T-helper 1 cell treated with Interleukin-12 subunit alpha and Interleukin-12 subunit beta and Interleukin-4 antibody, amounts not matched to agents 30 μg/mL and 1 μg/mL, for 36 hours (primary cell): ENCODE results near the gene E2F1.

ENCODE experiments used
- H3K27ac Mint-ChIP-seq: one replicate; pipeline ENCODE4 v1.8.0; 2021; ENCODE audit warnings: mild to moderate bottlenecking, mixed read lengths
- H3K27me3 Mint-ChIP-seq: one replicate; pipeline ENCODE4 v1.8.0; 2021; ENCODE audit warnings: low read depth, mixed read lengths
- H3K36me3 Mint-ChIP-seq: one replicate; pipeline ENCODE4 v1.8.0; 2021; ENCODE audit warnings: low read depth, mixed read lengths
- H3K4me1 Mint-ChIP-seq: one replicate; pipeline ENCODE4 v1.8.0; 2021; ENCODE audit warnings: low read depth, mixed read lengths
- H3K4me3 Mint-ChIP-seq: one replicate; pipeline ENCODE4 v1.8.0; 2021; ENCODE audit warnings: mild to moderate bottlenecking, moderate library complexity, mixed read lengths
- H3K9me3 Mint-ChIP-seq: one replicate; pipeline ENCODE4 v1.8.0; 2021; ENCODE audit warnings: mixed read lengths

The E2F1 gene

DNA sequence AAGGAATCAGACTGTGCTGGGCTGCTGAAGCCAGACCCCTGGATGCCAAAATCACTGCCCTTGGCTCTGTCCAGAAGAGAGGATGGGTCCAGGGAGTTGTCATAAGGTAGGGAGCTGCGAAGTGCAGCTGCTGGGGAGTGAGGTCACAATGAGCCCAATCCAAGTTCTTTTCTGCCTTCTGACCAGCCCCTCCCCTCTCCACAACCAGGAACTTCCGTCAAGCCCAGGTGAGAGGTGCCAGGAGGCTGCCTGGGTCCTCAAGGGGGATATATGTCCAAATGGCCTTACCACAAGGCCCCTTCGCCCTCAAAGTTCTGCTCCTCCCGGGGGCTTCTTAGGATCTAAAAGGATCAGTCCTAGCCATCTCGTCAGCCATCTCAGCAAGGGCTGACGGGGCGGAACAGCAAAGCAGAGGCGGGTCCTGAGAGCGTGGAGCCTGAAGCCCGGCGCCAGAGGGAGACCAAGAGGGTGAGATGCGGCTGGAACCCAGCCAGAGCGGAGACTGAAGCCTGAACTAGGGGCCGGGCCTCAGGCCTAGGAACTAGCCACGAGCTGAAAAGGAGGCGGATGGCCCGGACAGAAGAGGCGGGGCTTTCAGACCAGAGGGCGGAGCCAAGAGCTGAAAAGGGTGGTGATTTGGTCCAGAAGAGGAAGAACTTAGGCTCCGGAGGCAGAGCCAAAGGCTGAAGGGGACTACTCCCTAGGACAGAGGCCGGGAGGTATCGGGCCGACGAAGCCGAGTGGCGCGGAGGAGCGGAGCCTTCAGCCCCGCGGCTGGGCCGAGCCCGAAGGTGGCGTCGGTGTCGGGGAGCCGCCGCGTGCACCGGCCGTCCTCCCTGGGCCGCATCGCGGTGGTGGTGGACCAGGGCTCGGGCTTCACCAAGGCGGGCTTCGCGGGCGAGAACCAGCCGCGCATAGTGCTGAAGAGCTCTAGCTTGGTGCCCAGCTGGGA lies 19.6 kb downstream of the E2F1 start, which contains the start of gene ACTL10:
TSS of gene ACTL10 (plus strand) at position 651 of the 952 bp plus-strand sequence. CDS start 555 bp downstream, outside the sequence.
- H3K4me1 Mint-ChIP-seq, result peaks cover 45% of the 10 kb centered on the region
- H3K27ac Mint-ChIP-seq, result peak within 1 kb of the TSS; percentile 92
- no peaks in the 10 kb centered on the region for H3K9me3 Mint-ChIP-seq
- peaks cover 17% of the 10 kb centered on the region for H3K36me3 Mint-ChIP-seq
- no peaks in the 10 kb centered on the region for H3K27me3 Mint-ChIP-seq
- peak within 1 kb of the TSS; percentile 92 for H3K4me3 Mint-ChIP-seq

DNA sequence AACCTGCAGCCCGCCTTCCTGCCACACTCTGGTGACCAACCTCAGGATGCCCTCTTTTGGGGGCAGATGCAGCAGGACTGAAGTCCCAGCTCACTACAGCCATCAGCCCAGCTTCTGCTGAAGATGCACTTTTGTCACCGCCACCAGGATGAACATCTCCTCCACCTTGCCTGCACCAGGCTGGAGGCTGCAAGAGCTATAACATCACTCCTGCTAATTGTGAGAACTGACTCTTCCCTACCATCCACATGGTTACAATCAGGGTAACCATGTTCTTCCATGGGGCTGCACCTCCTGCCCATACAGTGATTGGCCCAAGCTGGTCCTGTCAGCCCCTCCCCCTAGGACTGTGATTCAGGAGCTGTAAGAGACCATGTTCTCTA lies 21.4 kb downstream of the E2F1 start:
- no peaks in the 10 kb centered on the region for H3K9me3 Mint-ChIP-seq
- H3K27ac Mint-ChIP-seq, result peak overlapping the region; percentile 91
- H3K27me3 Mint-ChIP-seq, result no peaks in the 10 kb centered on the region
- H3K4me1 Mint-ChIP-seq, result peaks cover 40% of the 10 kb centered on the region
- peak overlapping the region; percentile 89 for H3K4me3 Mint-ChIP-seq
- H3K36me3 Mint-ChIP-seq, result peaks cover 10% of the 10 kb centered on the region

- Mint-ChIP-seq H3K4me1 (peaks cover 39% of the 10 kb centered on the region), H3K27me3 (no peaks in the 10 kb centered on the region), H3K27ac (peak overlapping the region; percentile 91), H3K36me3 (peaks cover 9% of the 10 kb centered on the region), H3K9me3 (no peaks in the 10 kb centered on the region), H3K4me3 (peak overlapping the region; percentile 89)
These were observed 22.0 kb downstream of the E2F1 start for GRCh38 chr20:33664085-33664761.

GRCh38 chr20:33663161-33664084 lies 22.8 kb downstream of the E2F1 start:
- H3K9me3 Mint-ChIP-seq, result no peaks in the 10 kb centered on the region
- peaks cover 37% of the 10 kb centered on the region for H3K4me1 Mint-ChIP-seq
- H3K27me3 Mint-ChIP-seq, result no peaks in the 10 kb centered on the region
- peak overlapping the region; percentile 91 for H3K27ac Mint-ChIP-seq
- H3K4me3 Mint-ChIP-seq, result peak overlapping the region; percentile 89
- H3K36me3 Mint-ChIP-seq, result peaks cover 11% of the 10 kb centered on the region

GRCh38 chr20:33662172-33662571 lies 24.0 kb downstream of the E2F1 start, which contains the start of gene C20orf144:
Gene C20orf144, plus strand, starts transcription at chr20:33662327. Its CDS starts 19 bp downstream, at chr20:33662346.
- peaks cover 31% of the 10 kb centered on the region for H3K4me1 Mint-ChIP-seq
- no peaks in the 10 kb centered on the region for H3K27me3 Mint-ChIP-seq
- no peaks in the 10 kb centered on the region for H3K9me3 Mint-ChIP-seq
- peak within 1 kb of the TSS; percentile 89 for H3K27ac Mint-ChIP-seq
- peaks cover 14% of the 10 kb centered on the region for H3K36me3 Mint-ChIP-seq
- peak within 1 kb of the TSS; percentile 89 for H3K4me3 Mint-ChIP-seq

DNA sequence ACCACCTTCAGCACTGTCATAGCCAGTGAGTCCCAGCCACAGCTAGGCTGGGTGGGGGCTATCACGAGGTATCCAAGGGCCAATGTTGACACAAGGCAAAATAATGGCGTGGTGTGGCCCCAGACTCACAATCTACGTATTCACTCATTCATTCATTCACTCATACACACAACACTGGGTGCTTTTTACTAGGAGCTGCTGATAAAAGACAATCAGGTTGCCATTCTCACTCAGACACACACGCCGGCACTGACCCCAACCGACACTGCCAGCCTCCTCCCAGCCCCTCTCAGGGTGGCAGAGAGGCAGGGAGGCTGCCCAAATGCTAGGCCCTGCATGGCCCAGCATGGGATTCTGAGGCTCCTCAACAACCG lies 25.5 kb downstream of the E2F1 start:
- Mint-ChIP-seq H3K4me1 (peaks cover 23% of the 10 kb centered on the region), H3K27ac (no peak overlapping the region), H3K36me3 (peaks cover 14% of the 10 kb centered on the region), H3K9me3 (no peaks in the 10 kb centered on the region), H3K27me3 (no peaks in the 10 kb centered on the region), H3K4me3 (no peak overlapping the region)

DNA sequence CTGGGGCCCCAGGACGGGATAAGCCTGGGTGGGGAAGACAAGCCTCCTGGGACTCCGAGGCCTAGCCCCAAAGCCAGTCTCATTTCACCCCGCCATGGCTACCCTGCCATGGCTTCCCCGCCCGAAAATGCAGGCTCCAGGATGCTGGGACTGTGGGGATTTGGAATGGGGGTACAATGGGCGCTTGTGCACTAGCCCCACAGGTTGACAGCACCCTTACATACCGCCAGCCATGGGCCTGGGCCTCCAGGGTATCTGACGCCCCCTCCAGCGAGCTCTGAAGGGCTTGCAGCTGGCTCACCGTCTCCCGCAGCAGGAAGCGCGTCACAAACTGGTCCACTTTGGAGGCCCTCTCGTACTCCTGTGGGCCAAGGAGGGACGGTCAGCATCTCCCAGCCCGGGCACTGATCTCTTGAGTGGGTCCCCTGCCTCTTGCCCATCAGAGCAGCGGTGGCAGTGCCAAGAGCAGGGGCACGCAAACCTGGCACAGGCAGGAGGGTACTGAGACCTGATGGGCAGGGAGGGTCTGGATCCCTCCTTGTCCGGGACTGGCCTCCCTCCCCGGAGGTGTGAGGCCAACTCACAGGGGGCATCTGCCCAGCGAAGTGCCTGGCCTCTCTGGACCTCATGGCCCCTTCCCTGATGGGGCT lies 26.0 kb downstream of the E2F1 start:
- Mint-ChIP-seq H3K4me3 (no peak overlapping the region), H3K9me3 (no peaks in the 10 kb centered on the region), H3K27ac (no peak overlapping the region), H3K27me3 (no peaks in the 10 kb centered on the region), H3K36me3 (peaks cover 14% of the 10 kb centered on the region), H3K4me1 (peaks cover 19% of the 10 kb centered on the region)

DNA sequence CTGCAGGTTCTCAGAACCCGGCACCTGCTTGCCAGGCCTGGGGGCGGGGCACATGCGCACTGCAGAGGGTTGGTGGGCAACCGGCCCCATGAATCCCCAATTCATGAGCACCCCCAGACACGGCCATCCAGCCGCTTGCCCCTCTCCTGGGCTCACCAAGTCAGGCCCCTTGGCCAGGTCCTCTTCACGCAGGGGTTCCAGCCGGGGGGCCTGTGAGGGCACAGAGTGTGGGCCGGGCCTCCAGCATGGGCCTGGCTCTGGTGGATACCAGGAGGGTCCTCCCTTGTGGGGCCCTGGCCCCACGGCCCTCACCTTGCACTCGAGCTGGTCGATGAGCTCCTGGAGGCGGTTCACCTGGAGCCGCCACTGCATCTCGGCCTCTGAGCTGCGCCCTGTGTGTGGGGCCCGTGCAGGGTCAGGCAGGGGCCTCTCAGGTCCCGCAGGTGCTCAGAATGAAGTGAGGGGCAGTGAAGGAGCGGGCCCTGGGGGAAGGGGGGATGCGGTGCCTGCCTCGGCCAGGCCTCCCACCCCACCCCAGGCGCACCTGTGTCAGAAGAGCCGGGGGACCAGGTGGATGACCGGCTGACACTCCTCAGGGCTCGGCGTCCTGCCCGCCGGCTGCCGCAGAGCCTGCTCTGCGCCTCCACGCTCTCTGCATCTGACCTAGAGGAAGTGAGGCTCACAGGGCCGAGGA lies 26.7 kb downstream of the E2F1 start:
- no peaks in the 10 kb centered on the region for H3K27me3 Mint-ChIP-seq
- H3K4me3 Mint-ChIP-seq, result no peak overlapping the region
- no peaks in the 10 kb centered on the region for H3K9me3 Mint-ChIP-seq
- H3K4me1 Mint-ChIP-seq, result peaks cover 12% of the 10 kb centered on the region
- peaks cover 12% of the 10 kb centered on the region for H3K36me3 Mint-ChIP-seq
- H3K27ac Mint-ChIP-seq, result no peak overlapping the region

GRCh38 chr20:33658929-33659328 lies 27.3 kb downstream of the E2F1 start:
- H3K27ac Mint-ChIP-seq, result no peak overlapping the region
- H3K4me1 Mint-ChIP-seq, result peaks cover 9% of the 10 kb centered on the region
- H3K36me3 Mint-ChIP-seq, result peaks cover 10% of the 10 kb centered on the region
- H3K27me3 Mint-ChIP-seq, result no peaks in the 10 kb centered on the region
- H3K9me3 Mint-ChIP-seq, result no peaks in the 10 kb centered on the region
- H3K4me3 Mint-ChIP-seq, result no peak overlapping the region

GRCh38 chr20:33658510-33658909 lies 27.7 kb downstream of the E2F1 start:
- Mint-ChIP-seq H3K36me3 (peaks cover 10% of the 10 kb centered on the region), H3K9me3 (no peaks in the 10 kb centered on the region), H3K27me3 (no peaks in the 10 kb centered on the region), H3K4me1 (peaks cover 9% of the 10 kb centered on the region), H3K27ac (no peak overlapping the region), H3K4me3 (no peak overlapping the region)

DNA sequence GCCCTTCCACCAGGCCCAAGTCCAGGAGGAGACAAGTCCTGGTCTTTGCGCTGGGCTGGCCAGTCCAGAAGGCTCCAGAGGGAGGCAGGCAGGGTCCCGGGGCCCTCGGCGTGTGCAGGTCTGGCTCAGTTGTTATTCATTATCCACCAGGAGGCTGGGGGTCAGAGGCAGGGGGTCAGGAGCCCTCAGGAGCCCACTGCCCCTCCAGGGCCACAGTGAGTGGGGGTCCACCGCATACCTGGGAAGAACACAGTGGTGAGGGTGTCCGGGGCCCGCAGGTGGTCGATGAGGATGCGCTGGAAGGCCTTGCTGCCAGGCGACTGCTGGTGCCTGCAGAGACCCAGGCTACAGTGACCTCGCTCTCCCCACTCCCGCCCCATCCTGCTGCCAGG lies 28.5 kb downstream of the E2F1 start:
- no peak overlapping the region for H3K4me3 Mint-ChIP-seq
- peaks cover 5% of the 10 kb centered on the region for H3K4me1 Mint-ChIP-seq

GRCh38 chr20:33656783-33657703 lies 29.1 kb downstream of the E2F1 start:
- Mint-ChIP-seq H3K4me3 (no peak overlapping the region), H3K27ac (no peak overlapping the region), H3K36me3 (peaks cover 10% of the 10 kb centered on the region), H3K9me3 (no peaks in the 10 kb centered on the region), H3K27me3 (no peaks in the 10 kb centered on the region), H3K4me1 (peaks cover 4% of the 10 kb centered on the region)

More for the DNA sequence above, 28.5 kb downstream of the E2F1 start:
- Mint-ChIP-seq H3K27ac (no peak overlapping the region), H3K9me3 (no peaks in the 10 kb centered on the region), H3K36me3 (peaks cover 10% of the 10 kb centered on the region), H3K27me3 (no peaks in the 10 kb centered on the region)
